Measurements from ENCODE around the gene GCNA. TPM values are rescaled to one million over a fixed set of nuclear protein-coding genes. Genes with fewer than 3 reads are reported as not detected.

GCNA gene
- total and polyA plus RNA-seq, 9 donors: 0.46 to 2.3 (median 0.98) TPM

- H3K4me1 ChIP-seq (ENCODE audit: insufficient read depth): no peaks in the 10 kb centered on the region
- H3K27ac ChIP-seq: peak overlapping the region; percentile 30 to 41
- H3K4me3 ChIP-seq: no peak overlapping the region
- no peaks in the 10 kb centered on the region for H3K9me3 ChIP-seq
- 77 to 82% (median 81%) methylated on average over 9 of the region's 9 CpGs for WGBS, 3 donors
- intact Hi-C loops (cut with DNase I): no loop called here
- no peaks in the 10 kb centered on the region for H3K27me3 ChIP-seq
- no peak for DNase-seq
- H3K36me3 ChIP-seq: no peaks in the 10 kb centered on the region
- TF ChIP-seq POLR2A (IDR thresholded peaks at IDR 0.05) (no peak), CTCF (IDR thresholded peaks at IDR 0.05) (no peak), EP300 (IDR thresholded peaks at IDR 0.05) (no peak)
These were observed 43.9 kb downstream of the GCNA start for GRCh38 chrX:71622032-71622575.

GRCh38 chrX:71622576-71623450 lies 44.6 kb downstream of the GCNA start:
- Histone ChIP-seq H3K27ac (peak overlapping the region; percentile 51 to 73), H3K27me3 (no peaks in the 10 kb centered on the region), H3K36me3 (no peaks in the 10 kb centered on the region), H3K9me3 (no peaks in the 10 kb centered on the region), H3K4me3 (no peak overlapping the region), H3K4me1 (ENCODE audit: insufficient read depth) (no peaks in the 10 kb centered on the region)
- DNase-seq: peak; percentile 73 to 85 (median 80)
- intact Hi-C loops (cut with DNase I): no loop called here
- no peak for TF ChIP-seq EP300 (IDR thresholded peaks at IDR 0.05)
- WGBS, 3 donors: 30 to 37% (median 36%) methylated on average over 13 of the region's 13 CpGs

- intact Hi-C loops (cut with DNase I): no loop called here
- H3K4me3 ChIP-seq: no peak overlapping the region
- H3K27me3 ChIP-seq: no peaks in the 10 kb centered on the region
- DNase-seq: no peak
- peak overlapping the region in 1 of 2 donors; percentile 73 for H3K27ac ChIP-seq
- no peak for TF ChIP-seq POLR2A (IDR thresholded peaks at IDR 0.05)
- no peak for TF ChIP-seq EP300 (IDR thresholded peaks at IDR 0.05)
- no peak for TF ChIP-seq CTCF (IDR thresholded peaks at IDR 0.05)
- WGBS, 3 donors: 94 to 95% (median 94%) methylated on average over 3 of the region's 3 CpGs
- H3K4me1 ChIP-seq (ENCODE audit: insufficient read depth): no peaks in the 10 kb centered on the region
- no peaks in the 10 kb centered on the region for H3K9me3 ChIP-seq
- no peaks in the 10 kb centered on the region for H3K36me3 ChIP-seq
These were observed 45.5 kb downstream of the GCNA start for GRCh38 chrX:71623714-71624113.

- 79 to 86% (median 79%) methylated on average over 5 of the region's 5 CpGs for WGBS, 3 donors
- H3K36me3 ChIP-seq: no peaks in the 10 kb centered on the region
- no peak for DNase-seq
- no peak for TF ChIP-seq EP300 (IDR thresholded peaks at IDR 0.05)
- no peak for TF ChIP-seq CTCF (IDR thresholded peaks at IDR 0.05)
- TF ChIP-seq POLR2A (IDR thresholded peaks at IDR 0.05): no peak
- no peaks in the 10 kb centered on the region for H3K27me3 ChIP-seq
- H3K4me3 ChIP-seq: no peak overlapping the region
- H3K27ac ChIP-seq: no peak overlapping the region
- H3K9me3 ChIP-seq: no peaks in the 10 kb centered on the region
- H3K4me1 ChIP-seq (ENCODE audit: insufficient read depth): no peaks in the 10 kb centered on the region
- intact Hi-C loops (cut with DNase I): no loop called here
These were observed 47.2 kb downstream of the GCNA start for GRCh38 chrX:71625471-71625870.

- no peak for DNase-seq
- 70 to 74% (median 73%) methylated on average over 6 of the region's 6 CpGs for WGBS, 3 donors
- no peaks in the 10 kb centered on the region for H3K4me1 ChIP-seq (ENCODE audit: insufficient read depth)
- H3K4me3 ChIP-seq: no peak overlapping the region
- H3K9me3 ChIP-seq: no peaks in the 10 kb centered on the region
- no peaks in the 10 kb centered on the region for H3K36me3 ChIP-seq
- H3K27ac ChIP-seq: no peak overlapping the region
- TF ChIP-seq CTCF (IDR thresholded peaks at IDR 0.05) (no peak), POLR2A (IDR thresholded peaks at IDR 0.05) (no peak), EP300 (IDR thresholded peaks at IDR 0.05) (no peak)
- no peaks in the 10 kb centered on the region for H3K27me3 ChIP-seq
- intact Hi-C loops (cut with DNase I): no loop called here
These were observed 48.3 kb downstream of the GCNA start for GRCh38 chrX:71626576-71626975.
